ENCODE results near the gene TSHZ2. TPM values are rescaled to one million over a fixed set of nuclear protein-coding genes. Genes with fewer than 3 reads are reported as not detected.

TSHZ2 gene
- total RNA-seq, 4 donors from 2014 or later: 28.6 to 40.1 (median 35.5) TPM

DNA sequence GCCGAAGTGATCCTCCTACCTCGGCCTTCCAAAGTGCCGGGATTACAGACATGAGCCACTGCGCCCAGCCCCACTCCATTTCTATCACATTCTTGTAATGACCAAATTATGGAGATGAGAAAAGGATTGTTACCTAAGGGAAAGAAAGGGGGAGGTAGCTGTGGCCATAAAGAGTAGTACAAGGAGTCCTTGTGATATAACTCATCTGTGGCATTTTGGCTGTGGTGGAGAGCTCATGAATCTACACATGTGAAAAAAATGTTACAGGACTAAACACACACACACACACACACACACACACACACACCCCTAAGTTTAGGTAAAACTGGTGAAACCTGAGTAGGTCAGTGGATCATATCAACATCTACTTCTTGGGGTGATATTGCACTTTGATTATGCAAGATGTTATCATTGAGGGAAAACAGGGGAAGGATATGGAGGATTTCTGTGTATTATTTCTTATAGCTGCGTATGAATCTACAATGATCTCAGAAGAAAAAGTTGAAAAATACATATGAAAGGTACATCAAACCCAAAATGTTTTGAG is 251.5 kb downstream of the TSHZ2 start:
- TF ChIP-seq, protein P1, sequence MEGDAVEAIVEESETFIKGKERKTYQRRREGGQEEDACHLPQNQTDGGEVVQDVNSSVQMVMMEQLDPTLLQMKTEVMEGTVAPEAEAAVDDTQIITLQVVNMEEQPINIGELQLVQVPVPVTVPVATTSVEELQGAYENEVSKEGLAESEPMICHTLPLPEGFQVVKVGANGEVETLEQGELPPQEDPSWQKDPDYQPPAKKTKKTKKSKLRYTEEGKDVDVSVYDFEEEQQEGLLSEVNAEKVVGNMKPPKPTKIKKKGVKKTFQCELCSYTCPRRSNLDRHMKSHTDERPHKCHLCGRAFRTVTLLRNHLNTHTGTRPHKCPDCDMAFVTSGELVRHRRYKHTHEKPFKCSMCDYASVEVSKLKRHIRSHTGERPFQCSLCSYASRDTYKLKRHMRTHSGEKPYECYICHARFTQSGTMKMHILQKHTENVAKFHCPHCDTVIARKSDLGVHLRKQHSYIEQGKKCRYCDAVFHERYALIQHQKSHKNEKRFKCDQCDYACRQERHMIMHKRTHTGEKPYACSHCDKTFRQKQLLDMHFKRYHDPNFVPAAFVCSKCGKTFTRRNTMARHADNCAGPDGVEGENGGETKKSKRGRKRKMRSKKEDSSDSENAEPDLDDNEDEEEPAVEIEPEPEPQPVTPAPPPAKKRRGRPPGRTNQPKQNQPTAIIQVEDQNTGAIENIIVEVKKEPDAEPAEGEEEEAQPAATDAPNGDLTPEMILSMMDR (IDR thresholded peaks at IDR 0.05; ENCODE audit: low read depth): no peak

DNA sequence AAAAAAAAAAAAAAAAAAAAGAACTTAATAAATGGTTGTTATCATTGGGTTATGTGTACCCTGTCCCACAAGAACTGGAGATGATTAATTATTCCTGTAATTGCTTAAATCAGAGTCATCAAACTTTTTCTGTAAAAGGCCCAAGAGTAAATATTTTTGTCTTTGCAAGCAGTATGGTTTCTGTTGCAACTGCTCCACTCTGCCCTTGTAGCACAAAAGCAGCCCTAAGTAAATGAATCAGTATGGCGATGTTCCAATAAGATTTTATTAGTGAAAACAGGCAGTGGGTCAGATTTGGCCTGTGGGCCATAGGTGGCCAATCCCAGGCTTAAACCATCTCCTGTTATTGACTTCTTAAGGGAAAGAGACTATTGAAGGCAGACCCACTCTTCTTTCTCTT is 252.7 kb downstream of the TSHZ2 start:
- TF ChIP-seq, protein P1 (IDR thresholded peaks at IDR 0.05; ENCODE audit: low read depth): no peak

DNA sequence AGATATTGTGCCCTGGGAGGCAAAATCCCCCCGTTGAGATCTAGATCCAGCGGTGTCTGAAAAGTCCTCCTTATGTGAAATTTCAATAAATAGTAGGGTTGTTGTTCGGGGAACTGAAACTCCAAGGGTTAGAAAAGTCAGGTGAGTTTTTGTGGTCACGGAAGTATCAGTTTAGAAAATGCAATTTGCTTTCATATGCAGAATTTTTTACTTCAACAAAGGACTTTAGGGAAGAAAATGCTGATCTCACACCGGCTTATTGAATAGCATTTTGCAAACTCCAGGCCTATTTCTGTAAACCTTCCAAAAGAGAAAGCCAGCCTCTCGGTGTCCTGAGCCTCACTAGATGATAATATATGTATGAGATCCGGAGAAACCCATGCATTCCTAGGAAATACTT is 254.7 kb downstream of the TSHZ2 start:
- TF ChIP-seq, protein P1 (IDR thresholded peaks at IDR 0.05; ENCODE audit: low read depth): no peak

DNA sequence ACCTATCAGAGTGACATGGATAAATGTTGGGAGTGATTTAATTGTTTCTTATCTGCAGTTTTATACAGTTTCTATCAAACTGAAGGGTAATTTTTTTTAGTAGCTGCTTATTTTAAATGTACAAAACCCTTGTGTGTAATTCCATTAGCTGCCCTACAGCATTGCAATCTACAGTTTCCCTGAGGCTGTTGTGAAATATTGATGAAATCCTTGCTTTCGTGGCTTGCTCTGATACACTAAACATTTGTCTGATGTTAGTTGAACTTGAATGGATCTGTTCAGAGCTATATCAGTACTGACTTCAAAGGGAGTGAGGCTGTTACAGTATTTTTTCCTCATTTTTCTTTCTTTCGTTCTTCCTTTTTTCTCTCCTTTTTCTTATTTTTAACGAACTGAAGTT is 255.4 kb downstream of the TSHZ2 start:
- TF ChIP-seq, protein P1 (IDR thresholded peaks at IDR 0.05; ENCODE audit: low read depth): no peak

DNA sequence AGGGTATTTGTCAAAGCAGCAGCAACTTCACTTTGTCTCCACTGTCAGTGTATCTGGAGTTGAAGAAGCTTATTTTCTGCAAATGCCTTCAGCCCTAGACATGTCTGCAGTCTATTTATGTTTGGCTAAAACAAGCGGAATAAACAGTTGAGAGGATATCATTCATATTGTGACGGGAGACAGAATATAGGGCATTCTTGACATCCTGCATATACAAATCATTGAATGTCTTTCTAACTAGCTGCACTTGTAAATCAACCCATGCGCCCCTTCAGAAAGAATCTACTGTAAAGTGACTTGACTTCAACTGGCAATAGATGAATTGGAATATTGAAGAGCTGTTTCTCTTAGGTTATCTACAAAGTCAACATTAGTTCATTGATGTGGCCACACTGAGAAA is 258.9 kb downstream of the TSHZ2 start:
- TF ChIP-seq, protein P1 (IDR thresholded peaks at IDR 0.05; ENCODE audit: low read depth): no peak

DNA sequence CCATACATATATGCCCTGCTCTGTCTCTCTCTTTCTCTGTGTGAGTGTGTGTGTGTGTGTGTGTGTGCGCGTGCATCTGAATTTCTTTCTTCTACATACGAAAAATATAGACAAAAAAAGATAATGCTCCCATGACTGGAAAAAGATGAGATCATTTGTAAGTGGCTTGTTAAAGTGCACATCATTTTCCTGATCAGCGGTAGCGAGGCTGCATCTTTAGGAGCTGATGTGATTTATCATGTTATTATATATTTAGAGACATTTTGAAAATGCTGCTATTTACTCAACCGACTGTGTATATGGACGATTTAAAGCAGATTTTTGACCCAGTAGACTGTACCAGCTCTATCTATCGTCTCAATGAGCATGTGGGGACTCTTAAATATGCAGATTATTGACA is 265.3 kb downstream of the TSHZ2 start:
- TF ChIP-seq, protein P1 (IDR thresholded peaks at IDR 0.05; ENCODE audit: low read depth): no peak

DNA sequence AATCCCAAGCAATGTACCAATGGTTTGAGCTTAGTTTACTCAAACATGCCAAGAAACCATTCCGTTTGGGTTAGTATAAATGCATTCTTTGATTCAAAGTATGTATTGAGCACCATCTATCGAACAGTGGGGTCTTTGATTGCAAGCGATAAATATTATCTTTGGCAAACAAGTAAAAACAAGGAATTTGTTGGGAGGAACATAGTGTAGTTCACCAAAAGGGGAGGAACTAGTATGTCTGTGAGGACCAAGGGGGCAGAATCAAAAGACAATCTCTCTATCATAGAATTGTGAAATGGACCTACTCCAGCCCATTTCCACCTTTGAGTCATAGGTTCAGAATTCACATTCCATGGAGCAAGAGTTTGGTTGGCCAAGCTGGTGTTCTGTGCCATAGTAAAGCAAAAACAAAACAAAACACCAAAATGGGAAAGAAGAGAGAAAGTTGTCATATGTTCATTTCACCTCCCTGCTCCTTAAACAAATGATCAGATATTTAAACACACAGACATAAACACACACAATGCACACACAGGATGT is 266.0 kb downstream of the TSHZ2 start:
- TF ChIP-seq, protein P1 (IDR thresholded peaks at IDR 0.05; ENCODE audit: low read depth): no peak
